ENCODE results near the gene GTF2IRD1. TPM values are rescaled to one million over a fixed set of nuclear protein-coding genes. Genes with fewer than 3 reads are reported as not detected.
A peak's percentile ranks its signal among the peaks of the same experiment; 100 is the strongest.

GTF2IRD1 gene
- total and polyA plus RNA-seq, 2 of the 13 experiments (the other 11 are each of a cell fraction or from before 2014, with no cell fraction given): 16.5 to 26.7 TPM

DNA sequence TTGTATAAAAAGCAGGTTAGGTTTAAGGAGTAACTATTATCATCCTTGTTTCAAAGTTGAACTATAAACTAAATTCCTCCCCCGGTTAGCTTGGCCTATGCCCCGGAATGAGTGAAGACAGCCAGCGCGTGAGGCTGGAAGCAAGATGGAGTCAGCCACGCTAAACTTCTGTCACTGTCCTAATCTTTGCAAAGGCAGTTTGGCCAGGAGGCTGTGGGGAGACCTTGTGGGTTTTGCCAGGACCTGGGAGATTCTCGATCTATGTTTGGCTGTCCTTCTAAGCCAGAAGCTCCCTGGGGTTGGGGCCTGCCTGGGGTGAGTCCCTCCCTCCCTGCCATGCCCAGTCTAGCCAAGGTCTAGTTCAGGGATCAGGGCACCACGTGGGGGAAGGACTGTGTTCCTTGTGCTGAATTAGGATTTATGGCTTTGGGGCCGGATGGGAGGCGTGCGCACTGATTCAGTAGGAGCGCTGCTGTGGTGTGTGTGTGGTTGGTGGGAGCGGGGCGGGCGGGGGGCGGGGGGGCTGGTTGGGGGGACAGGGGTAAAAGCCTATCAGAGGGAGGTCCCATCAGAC is 871 bp upstream of the GTF2IRD1 start (continued):
- TF ChIP-seq TP53 (CRISPR knock-in tag; conservative IDR thresholded peaks at IDR 0.05) (no peak), HNRNPH1 (optimal IDR thresholded peaks at IDR 0.05; ENCODE audit: low read depth, low read length) (no peak), ESRRA (CRISPR knock-in tag; IDR thresholded peaks at IDR 0.05; ENCODE audit: low read depth) (no peak), PPARG (CRISPR knock-in tag; conservative IDR thresholded peaks at IDR 0.05) (no peak), NFE2L2 (IDR thresholded peaks at IDR 0.05; ENCODE audit: low read length) (no peak), MED1 (CRISPR knock-in tag; IDR thresholded peaks at IDR 0.05) (no peak), TCF7 (IDR thresholded peaks at IDR 0.05; ENCODE audit: low read depth) (no peak), ZNF557 (CRISPR knock-in tag; IDR thresholded peaks at IDR 0.05) (no peak), ELF3 (CRISPR knock-in tag; IDR thresholded peaks at IDR 0.05) (0 out of 2 replicates have a peak, but pooled peaks have one; percentile 6), RAD51 (IDR thresholded peaks at IDR 0.05; ENCODE audit: borderline replicate concordance) (no peak), ZNF589 (CRISPR knock-in tag; conservative IDR thresholded peaks at IDR 0.05) (no peak), FOSL1 (CRISPR knock-in tag; IDR thresholded peaks at IDR 0.05; ENCODE audit: borderline replicate concordance) (no peak), ZNF362 (CRISPR knock-in tag; IDR thresholded peaks at IDR 0.05; ENCODE audit: borderline replicate concordance) (no peak), ZNF891 (CRISPR knock-in tag; IDR thresholded peaks at IDR 0.05) (no peak), CENPX (CRISPR knock-in tag; IDR thresholded peaks at IDR 0.05) (no peak), TBX3 (IDR thresholded peaks at IDR 0.05; ENCODE audit: borderline replicate concordance) (no peak), ZNF24 (IDR thresholded peaks at IDR 0.05) (no peak), ZNF577 (CRISPR knock-in tag; IDR thresholded peaks at IDR 0.05; ENCODE audit: borderline replicate concordance, low read depth) (no peak), HES4 (CRISPR knock-in tag; IDR thresholded peaks at IDR 0.05; ENCODE audit: borderline replicate concordance) (no peak), SUZ12 (IDR thresholded peaks at IDR 0.05; ENCODE audit: low read depth, low read length) (no peak), YEATS2 (CRISPR knock-in tag; IDR thresholded peaks at IDR 0.05; ENCODE audit: borderline replicate concordance) (no peak), NR2F6 (IDR thresholded peaks at IDR 0.05) (0 out of 2 replicates have a peak, but pooled peaks have one; percentile 16), NR2F6 (CRISPR knock-in tag; IDR thresholded peaks at IDR 0.05) (no peak), ZBTB38 (CRISPR knock-in tag; IDR thresholded peaks at IDR 0.05) (0 out of 2 replicates have a peak, but pooled peaks have one; percentile 22), GLMP (CRISPR knock-in tag; IDR thresholded peaks at IDR 0.05; ENCODE audit: borderline replicate concordance) (no peak)
- TF ChIP-seq, protein P1, sequence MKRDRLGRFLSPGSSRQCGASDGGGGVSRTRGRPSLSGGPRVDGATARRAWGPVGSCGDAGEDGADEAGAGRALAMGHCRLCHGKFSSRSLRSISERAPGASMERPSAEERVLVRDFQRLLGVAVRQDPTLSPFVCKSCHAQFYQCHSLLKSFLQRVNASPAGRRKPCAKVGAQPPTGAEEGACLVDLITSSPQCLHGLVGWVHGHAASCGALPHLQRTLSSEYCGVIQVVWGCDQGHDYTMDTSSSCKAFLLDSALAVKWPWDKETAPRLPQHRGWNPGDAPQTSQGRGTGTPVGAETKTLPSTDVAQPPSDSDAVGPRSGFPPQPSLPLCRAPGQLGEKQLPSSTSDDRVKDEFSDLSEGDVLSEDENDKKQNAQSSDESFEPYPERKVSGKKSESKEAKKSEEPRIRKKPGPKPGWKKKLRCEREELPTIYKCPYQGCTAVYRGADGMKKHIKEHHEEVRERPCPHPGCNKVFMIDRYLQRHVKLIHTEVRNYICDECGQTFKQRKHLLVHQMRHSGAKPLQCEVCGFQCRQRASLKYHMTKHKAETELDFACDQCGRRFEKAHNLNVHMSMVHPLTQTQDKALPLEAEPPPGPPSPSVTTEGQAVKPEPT (CRISPR knock-in tag; IDR thresholded peaks at IDR 0.05; ENCODE audit: low read depth): no peak
